AG09309 (cell line): ENCODE results near the gene RNF220.
"Not testable (repeated sequence)": the region's sequence is repeated elsewhere in the genome, so short reads cannot be mapped to it uniquely, and the experiment has no call there.

Source experiments
- DNase-seq: peaks from one replicate; pipeline ENCODE4 v3.0.0-alpha.2; 2010; ENCODE audit warnings: low read depth
- H3K4me3 ChIP-seq: 2 replicates; pipeline ENCODE4 v1.5.1; 2011; ENCODE audit warnings: mild to moderate bottlenecking, low read depth, low read length, moderate library complexity; ENCODE audit not compliant: control insufficient read depth
- CTCF ChIP-seq: IDR thresholded peaks from 2 replicates; pipeline ENCODE4 v1.5.1; 2011; ENCODE audit warnings: mild to moderate bottlenecking, low read depth, low read length, inconsistent platforms; ENCODE audit not compliant: insufficient read depth, control insufficient read depth; ENCODE audit errors: missing control alignments

RNF220 gene

GRCh38 chr1:44660176-44660575 lies 255.1 kb downstream of the RNF220 start:
- no peak for DNase-seq
- no peak for TF ChIP-seq CTCF
- no peak overlapping the region for H3K4me3 ChIP-seq

GRCh38 chr1:44661781-44662682 lies 257.0 kb downstream of the RNF220 start:
- H3K4me3 ChIP-seq = no peak overlapping the region
- TF ChIP-seq CTCF = no peak
- no peak for DNase-seq

GRCh38 chr1:44662683-44663030 lies 257.6 kb downstream of the RNF220 start:
- no peak for TF ChIP-seq CTCF
- DNase-seq = no peak
- no peak overlapping the region for H3K4me3 ChIP-seq

DNA sequence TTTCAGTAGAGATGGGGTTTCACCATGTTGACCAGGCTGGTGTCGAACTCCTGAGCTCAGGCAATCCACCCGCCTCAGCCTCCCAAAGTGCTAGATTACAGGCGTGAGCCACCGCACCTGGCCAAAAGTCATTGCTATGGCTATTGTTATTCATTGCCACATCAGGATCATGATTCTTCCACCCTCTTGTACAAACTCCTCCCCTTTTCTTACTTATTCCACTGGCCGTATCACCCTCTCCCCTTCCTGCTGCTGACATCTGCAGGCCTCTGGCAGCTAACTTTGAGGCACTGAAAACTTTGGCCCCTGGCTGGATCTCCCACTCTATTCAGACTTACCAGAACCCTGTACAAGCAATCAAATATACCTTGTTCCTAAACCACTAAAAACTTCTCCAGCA lies 258.4 kb downstream of the RNF220 start:
- H3K4me3 ChIP-seq = no peak overlapping the region
- no peak for DNase-seq
- no peak for TF ChIP-seq CTCF

DNA sequence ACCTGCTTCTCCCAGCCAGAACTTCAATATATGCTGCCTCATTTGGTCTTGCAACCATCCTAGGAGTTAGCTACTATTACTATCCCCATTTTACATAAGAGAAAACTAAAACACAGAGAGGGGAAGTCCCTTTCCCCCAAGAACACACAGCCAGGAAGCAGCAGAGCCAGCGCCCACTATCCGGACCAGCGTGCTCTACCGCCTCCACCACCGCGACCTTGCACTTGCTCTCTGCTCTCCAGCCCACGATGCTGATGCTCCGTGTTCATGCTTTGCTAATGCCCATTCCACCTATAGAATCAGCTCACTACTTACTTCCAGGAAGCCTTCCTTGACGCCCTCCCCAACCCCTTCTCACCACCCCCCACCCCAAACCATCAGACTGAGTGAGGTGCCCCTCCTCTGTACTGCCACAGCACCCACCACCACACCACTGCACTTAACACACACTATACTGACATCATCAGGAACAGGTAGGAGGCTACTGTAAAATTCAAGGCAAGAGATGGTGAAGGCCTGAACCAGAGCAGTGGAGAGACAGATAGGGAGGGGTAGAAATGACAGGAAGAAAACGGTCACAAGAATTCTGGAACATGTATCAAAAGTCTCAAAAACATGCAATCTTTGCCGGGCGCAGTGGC lies 259.8 kb downstream of the RNF220 start:
- TF ChIP-seq CTCF = no peak
- no peak overlapping the region for H3K4me3 ChIP-seq
- no peak for DNase-seq

DNA sequence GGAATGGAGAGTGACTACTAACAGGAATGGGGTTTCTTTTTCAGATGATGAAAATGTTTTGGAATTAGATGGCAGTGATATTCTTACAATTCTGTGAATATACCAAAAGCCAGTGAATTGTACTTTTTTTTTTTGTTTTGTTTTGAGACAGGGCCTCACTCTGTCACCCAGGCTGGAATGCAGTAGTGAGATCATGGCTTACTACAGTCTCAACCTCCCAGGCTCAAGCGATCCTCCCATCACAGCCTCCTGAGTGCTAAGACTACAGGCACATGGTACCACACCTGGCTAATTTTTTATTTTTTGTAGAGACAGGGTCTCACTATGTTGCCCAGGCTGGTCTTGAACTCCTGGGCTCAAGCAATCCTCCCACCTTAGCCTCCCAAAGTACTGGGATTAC lies 261.7 kb downstream of the RNF220 start:
- H3K4me3 ChIP-seq, DNase-seq: not testable (repeated sequence)
